Endothelial cell of umbilical vein (primary cell): Measurements from ENCODE around the gene TTC21B. TPM values are rescaled to one million over a fixed set of nuclear protein-coding genes. Genes with fewer than 3 reads are reported as not detected.

Experiments
- BruUV-seq: library from RNA; stranded (reverse); fragments of 400-500 nt; replicated peaks from 2 replicates; lab custom pipeline; 2021; lab: Mats Ljungman, UMichigan
- CTCF ChIA-PET: fragments of 300-600, 350-600 bp; sonication (Branson Sonifier 250); formaldehyde crosslinking; loops from one replicate; lab custom pipeline; 2021; ENCODE audit warnings: antibody characterized with exemption, inconsistent platforms; lab: Charles Lee
- POLR2A ChIA-PET: fragments of 300-600, 350-600 bp; sonication (Branson Sonifier 250); formaldehyde crosslinking; loops from one replicate; lab custom pipeline; 2021; ENCODE audit warnings: antibody characterized with exemption, inconsistent platforms; lab: Charles Lee
- DNase-seq: peaks from one replicate; pipeline ENCODE4 v3.0.0-alpha.2; 2011; ENCODE audit warnings: low read depth, low spot score
- FAIRE-seq: peaks from 2 replicates; lab custom pipeline; 2011; peaks lifted over from hg19 to GRCh38; lab: Jason Lieb, UNC
- H2AFZ ChIP-seq: 2 replicates; pipeline ENCODE4 v1.6.0; 2012; ENCODE audit warnings: low read depth, low read length, control low read depth, inconsistent platforms
- H3K27ac ChIP-seq: 2 replicates; pipeline ENCODE4 v1.5.1; 2011; ENCODE audit warnings: low read depth, mild to moderate bottlenecking, control low read depth, low read length, moderate library complexity; ENCODE audit not compliant: insufficient read depth
- H3K27me3 ChIP-seq, 2 experiments: 2 replicates each; pipeline versions ENCODE4 v1.6.0 to v1.6.1; 2011; ENCODE audit warnings: low read length in 2 of 2, mixed read lengths in 1 of 2; ENCODE audit not compliant: control insufficient read depth in 2 of 2, insufficient read depth in 2 of 2
- H3K36me3 ChIP-seq, 2 experiments: 2 replicates in 1 of 2; 3 replicates in 1 of 2; pipeline ENCODE4 v1.5.1; 2011; ENCODE audit warnings: low read length in 2 of 2, mild to moderate bottlenecking in 1 of 2, moderate library complexity in 1 of 2; ENCODE audit not compliant: control insufficient read depth in 2 of 2, insufficient read depth in 2 of 2; ENCODE audit errors: extremely low read depth in 1 of 2
- H3K4me1 ChIP-seq: 3 replicates; pipeline ENCODE4 v1.5.1; 2011; ENCODE audit warnings: mild to moderate bottlenecking, low read length; ENCODE audit not compliant: control insufficient read depth, insufficient read depth; ENCODE audit errors: extremely low read depth
- H3K4me2 ChIP-seq: 2 replicates; pipeline ENCODE4 v1.6.1; 2011; ENCODE audit warnings: low read length, control low read depth, mixed read lengths; ENCODE audit not compliant: insufficient read depth
- H3K4me3 ChIP-seq, 3 experiments: fragments of 200-600 bp in 1 of 3; sonication (generic), shearing (Covaris generic) in 1 of 3; replicated peaks in 1 of 3; 2 replicates each; pipeline ENCODE4 v1.5.1; 2011 to 2016; ENCODE audit warnings: control low read depth in 3 of 3, low read length in 3 of 3, mild to moderate bottlenecking in 2 of 3, inconsistent platforms in 1 of 3, low read depth in 1 of 3, moderate library complexity in 1 of 3; ENCODE audit not compliant: insufficient read depth in 1 of 3
- H3K79me2 ChIP-seq: 2 replicates; pipeline ENCODE4 v1.6.0; 2012; ENCODE audit warnings: low read length, inconsistent platforms; ENCODE audit not compliant: control insufficient read depth, insufficient read depth
- H3K9ac ChIP-seq: replicated peaks from 2 replicates; pipeline ENCODE3; 2011; ENCODE audit warnings: low read length, control low read depth; ENCODE audit not compliant: insufficient read depth; ENCODE audit errors: extremely low read depth
- H3K9me1 ChIP-seq: replicated peaks from 3 replicates; pipeline ENCODE4 v1.6.0; 2011; ENCODE audit warnings: mild to moderate bottlenecking, low read length; ENCODE audit not compliant: control insufficient read depth, insufficient read depth; ENCODE audit errors: extremely low read depth
- H3K9me3 ChIP-seq: replicated peaks from 2 replicates; pipeline ENCODE4 v1.5.1; 2012; ENCODE audit warnings: low read length, inconsistent platforms; ENCODE audit not compliant: control insufficient read depth, insufficient read depth
- H4K20me1 ChIP-seq: replicated peaks from 2 replicates; pipeline ENCODE3; 2011; ENCODE audit warnings: mild to moderate bottlenecking, low read length; ENCODE audit not compliant: control insufficient read depth, insufficient read depth; ENCODE audit errors: extremely low read depth
- CTCF ChIP-seq, 2 donors: IDR thresholded peaks; 1 replicate in 1 of 2; 2 replicates in 1 of 2; pipeline ENCODE4 v1.5.1; 2011; ENCODE audit warnings: low read length in 2 of 2, mild to moderate bottlenecking in 2 of 2, moderate library complexity in 2 of 2, control low read depth in 1 of 2, inconsistent platforms in 1 of 2, low read depth in 1 of 2; ENCODE audit not compliant: insufficient read depth in 1 of 2; ENCODE audit errors: extremely low read depth in 1 of 2
- EZH2 ChIP-seq: IDR thresholded peaks from 2 replicates; pipeline ENCODE4 v1.6.1; 2012; ENCODE audit warnings: borderline replicate concordance, low read depth, mild to moderate bottlenecking, moderate library complexity, low read length, inconsistent platforms; ENCODE audit not compliant: severe bottlenecking
- FOS ChIP-seq: IDR thresholded peaks from 2 replicates; pipeline ENCODE4 v1.6.1; 2011; ENCODE audit warnings: mild to moderate bottlenecking, low read length, moderate library complexity, borderline replicate concordance; ENCODE audit not compliant: insufficient read depth
- GATA2 ChIP-seq: IDR thresholded peaks from 2 replicates; pipeline ENCODE4 v1.7.0; 2011; ENCODE audit warnings: low read depth, mild to moderate bottlenecking, moderate library complexity, mixed read lengths, low read length; ENCODE audit not compliant: insufficient read length, insufficient read depth
- JUN ChIP-seq: IDR thresholded peaks from 2 replicates; pipeline ENCODE4 v1.6.1; 2011; ENCODE audit warnings: borderline replicate concordance, low read depth; ENCODE audit not compliant: insufficient read length, insufficient read depth
- MYC ChIP-seq: IDR thresholded peaks from one replicate; pipeline ENCODE4 v1.6.1; 2011; ENCODE audit warnings: mild to moderate bottlenecking, low read depth, low read length
- POLR2A ChIP-seq: IDR thresholded peaks from 2 replicates; pipeline ENCODE4 v1.6.1; 2012; ENCODE audit warnings: low read depth, mild to moderate bottlenecking, control low read depth, low read length
- POLR2AphosphoS5 ChIP-seq: IDR thresholded peaks from 2 replicates; pipeline ENCODE4 v1.6.1; 2012; ENCODE audit warnings: low read depth, mild to moderate bottlenecking, control low read depth, low read length, moderate library complexity; ENCODE audit not compliant: insufficient read depth
- dilution Hi-C: fragments of 300-500 bp; cut with MboI; formaldehyde crosslinking; loops from one replicate; pipeline ENCODE4 v1.15.0; 2019; ENCODE audit warnings: low sequenced_read_pairs; ENCODE audit not compliant: extremely low pct_ligation_motif_present
- intact Hi-C: fragments of 100-400 bp; cut with micrococcal nuclease; formaldehyde crosslinking; loops from one replicate; pipeline ENCODE4 v1.10.0; 2022
- polyA plus RNA-seq, 4 experiments: library from polyadenylated mRNA; depleted of rRNA in 3 of 4; stranded (reverse) in 3 of 4; unstranded in 1 of 4; fragments of >200 nt; gene quantifications; 2 replicates each; pipeline versions ENCODE4 v1.2.1 to v1.2.3, GENCODE V29; 2011 to 2012; ENCODE audit warnings: missing spikeins in 1 of 4
- total RNA-seq: library from RNA; stranded (reverse); gene quantifications from 2 replicates; pipeline ENCODE4 v1.2.3, GENCODE V29; 2021
- TF ChIP-seq, protein P1 (sequence below): IDR thresholded peaks from 2 replicates; pipeline ENCODE4 v1.6.1; 2011; ENCODE audit not compliant: insufficient read depth, insufficient read length

Gene TTC21B
- total and polyA plus RNA-seq, 2 donors (not counting 3 experiments of a cell fraction or from before 2014, with no cell fraction given) = 8.0 to 21.9 TPM

DNA sequence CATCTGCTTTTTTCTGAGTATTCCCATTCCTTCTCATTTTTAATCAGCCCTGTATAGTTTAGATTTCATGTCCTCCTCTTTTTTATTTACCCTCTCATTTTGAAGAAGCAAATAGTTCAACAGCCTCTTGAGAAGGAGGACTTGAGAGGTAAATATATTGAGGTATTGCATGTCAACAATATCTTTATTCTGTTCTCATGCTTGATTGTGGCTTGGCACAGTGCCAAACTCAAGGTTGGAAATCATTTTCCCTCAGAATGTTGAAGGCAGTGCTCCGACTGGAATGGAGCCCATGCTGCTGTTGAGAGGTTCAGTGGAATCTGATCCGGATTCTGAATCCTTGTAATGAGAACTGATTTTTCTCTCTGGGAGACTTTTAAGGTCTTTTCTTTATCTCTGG lies 128.5 kb downstream of the TTC21B start:
- H3K4me2 ChIP-seq = no peak overlapping the region
- no peaks in the 10 kb centered on the region for H3K4me1 ChIP-seq
- ChIA-PET POLR2A (no interaction called here), CTCF (no interaction called here)
- TF ChIP-seq GATA2 (no peak), POLR2A (no peak), MYC (no peak), EZH2 (no peak), POLR2AphosphoS5 (no peak), JUN (no peak), CTCF (IDR thresholded peaks at IDR 0.05; ENCODE audit: extremely low read depth in 1 of 2, insufficient read depth in 1 of 2, low read depth in 1 of 2, low read length in 2 of 2) (no peak), FOS (no peak)
- TF ChIP-seq, protein P1, sequence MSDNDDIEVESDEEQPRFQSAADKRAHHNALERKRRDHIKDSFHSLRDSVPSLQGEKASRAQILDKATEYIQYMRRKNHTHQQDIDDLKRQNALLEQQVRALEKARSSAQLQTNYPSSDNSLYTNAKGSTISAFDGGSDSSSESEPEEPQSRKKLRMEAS = no peak
- no peaks in the 10 kb centered on the region for H3K9me3 ChIP-seq
- H3K36me3 ChIP-seq = no peaks in the 10 kb centered on the region
- H2AFZ ChIP-seq = no peak overlapping the region
- H3K4me3 ChIP-seq = no peak overlapping the region
- no peak for DNase-seq
- dilution Hi-C loops = no loop called here
- no peak overlapping the region for H3K9ac ChIP-seq
- H3K79me2 ChIP-seq = no peaks in the 10 kb centered on the region
- no TSS peak for BruUV-seq
- peaks cover 0 to 15% of the 10 kb centered on the region in 2 experiments for H3K27me3 ChIP-seq
- intact Hi-C loops = no loop called here
- no peaks in the 10 kb centered on the region for H4K20me1 ChIP-seq
- no peaks in the 10 kb centered on the region for H3K9me1 ChIP-seq
- no peak overlapping the region for H3K27ac ChIP-seq
- no peak for FAIRE-seq

Other genes starting within 250 kb of the TTC21B start
- gene GALNT3, start 159.5 kb downstream of the TTC21B start, total RNA-seq = 0.82 and 0.85 TPM in 2 replicates
- 0.07 and 0.25 TPM in 2 replicates for gene GALNT3, start 159.5 kb downstream of the TTC21B start, polyA plus RNA-seq
- gene SCN1A, start 174.2 kb upstream of the TTC21B start, total RNA-seq = not detected in 2 replicates
- not detected in 2 replicates for gene SCN1A, start 174.2 kb upstream of the TTC21B start, polyA plus RNA-seq